Gastrocnemius medialis (tissue), 4 donors: ENCODE data around the gene ENGASE.
A peak's percentile ranks its signal among the peaks of the same experiment; 100 is the strongest.

ENCODE experiments used
- CTCF ChIP-seq, 5 experiments: fragments of 450-650 bp in 3 of 5; fragments of 200-600 bp in 2 of 5; sonication (generic) in 2 of 5; IDR thresholded peaks in 4 of 5; conservative IDR thresholded peaks in 1 of 5; 1 replicate in 4 of 5; 2 replicates in 1 of 5; pipeline ENCODE4 v1.5.1; 2016 to 2019; ENCODE audit warnings: antibody characterized with exemption in 5 of 5, mild to moderate bottlenecking in 3 of 5, moderate library complexity in 3 of 5
- POLR2A ChIP-seq, 2 donors: fragments of 450-650 bp; IDR thresholded peaks; one replicate each; pipeline ENCODE4 v1.6.1; 2017; ENCODE audit warnings: antibody characterized with exemption in 2 of 2, mild to moderate bottlenecking in 2 of 2, moderate library complexity in 2 of 2

GRCh38 chr17:79045842-79046196 is 28.8 kb upstream of the ENGASE start:
- TF ChIP-seq POLR2A (IDR thresholded peaks at IDR 0.05): no peak
- TF ChIP-seq CTCF (IDR thresholded peaks at IDR 0.05 in 4 of 5, conservative IDR thresholded peaks at IDR 0.05 in 1 of 5): peak; percentile 72 to 96 (median 86)
